ENCODE data around the gene ARFIP2.

ARFIP2 gene

GRCh38 chr11:6480299-6480914, 724 bp downstream of the ARFIP2 start:
- H3K36me3 ChIP-seq (ENCODE audit: insufficient read depth, low read length), result peaks cover 57% of the 10 kb centered on the region
- no peaks in the 10 kb centered on the region for H3K9me3 ChIP-seq (replicated peaks; ENCODE audit: low read length)
- peaks cover 22% of the 10 kb centered on the region for H3K4me1 ChIP-seq (ENCODE audit: control insufficient read depth, insufficient read depth, low read length)
- H3K4me3 ChIP-seq (ENCODE audit: low read length), result peak overlapping the region; percentile 88
- H3K27me3 ChIP-seq (ENCODE audit: control insufficient read depth, insufficient read depth, low read length), result no peaks in the 10 kb centered on the region
- peak overlapping the region; percentile 98 for H3K9ac ChIP-seq (ENCODE audit: low read depth, low read length)
- H3K4me2 ChIP-seq (ENCODE audit: low read length), result peak overlapping the region; percentile 98

GRCh38 chr11:6476571-6476970, 4.6 kb downstream of the ARFIP2 start:
- no peak overlapping the region for H3K9ac ChIP-seq (ENCODE audit: low read depth, low read length)

GRCh38 chr11:6475936-6476335, 5.2 kb downstream of the ARFIP2 start:
- Histone ChIP-seq H3K27me3 (ENCODE audit: control insufficient read depth, insufficient read depth, low read length) (no peaks in the 10 kb centered on the region), H3K4me1 (ENCODE audit: control insufficient read depth, insufficient read depth, low read length) (peaks cover 26% of the 10 kb centered on the region), H3K4me3 (ENCODE audit: low read length) (no peak overlapping the region), H3K4me2 (ENCODE audit: low read length) (no peak overlapping the region), H3K9me3 (replicated peaks; ENCODE audit: low read length) (no peaks in the 10 kb centered on the region), H3K36me3 (ENCODE audit: insufficient read depth, low read length) (peaks cover 31% of the 10 kb centered on the region), H3K9ac (ENCODE audit: low read depth, low read length) (no peak overlapping the region)

More at GRCh38 chr11:6476571-6476970, 4.6 kb downstream of the ARFIP2 start:
- Histone ChIP-seq H3K36me3 (ENCODE audit: insufficient read depth, low read length) (peaks cover 31% of the 10 kb centered on the region), H3K9me3 (replicated peaks; ENCODE audit: low read length) (no peaks in the 10 kb centered on the region), H3K27me3 (ENCODE audit: control insufficient read depth, insufficient read depth, low read length) (no peaks in the 10 kb centered on the region), H3K4me3 (ENCODE audit: low read length) (no peak overlapping the region), H3K4me2 (ENCODE audit: low read length) (no peak overlapping the region), H3K4me1 (ENCODE audit: control insufficient read depth, insufficient read depth, low read length) (peaks cover 26% of the 10 kb centered on the region)

- H3K4me3 ChIP-seq (ENCODE audit: low read length), result peak overlapping the region; percentile 84
Observed at GRCh38 chr11:6474806-6475500, 6.2 kb downstream of the ARFIP2 start.

GRCh38 chr11:6474413-6474792, 6.7 kb downstream of the ARFIP2 start:
- Histone ChIP-seq H3K27me3 (ENCODE audit: control insufficient read depth, insufficient read depth, low read length) (no peaks in the 10 kb centered on the region), H3K4me1 (ENCODE audit: control insufficient read depth, insufficient read depth, low read length) (peaks cover 20% of the 10 kb centered on the region), H3K9ac (ENCODE audit: low read depth, low read length) (peak overlapping the region; percentile 87), H3K4me2 (ENCODE audit: low read length) (peak overlapping the region; percentile 92), H3K9me3 (replicated peaks; ENCODE audit: low read length) (no peaks in the 10 kb centered on the region), H3K36me3 (ENCODE audit: insufficient read depth, low read length) (peaks cover 29% of the 10 kb centered on the region), H3K4me3 (ENCODE audit: low read length) (peak overlapping the region; percentile 84)

More at GRCh38 chr11:6474806-6475500, 6.2 kb downstream of the ARFIP2 start:
- peaks cover 31% of the 10 kb centered on the region for H3K36me3 ChIP-seq (ENCODE audit: insufficient read depth, low read length)
- peak overlapping the region; percentile 87 for H3K9ac ChIP-seq (ENCODE audit: low read depth, low read length)
- H3K9me3 ChIP-seq (replicated peaks; ENCODE audit: low read length), result no peaks in the 10 kb centered on the region
- H3K27me3 ChIP-seq (ENCODE audit: control insufficient read depth, insufficient read depth, low read length), result no peaks in the 10 kb centered on the region
- H3K4me1 ChIP-seq (ENCODE audit: control insufficient read depth, insufficient read depth, low read length), result peaks cover 21% of the 10 kb centered on the region
- peak overlapping the region; percentile 92 for H3K4me2 ChIP-seq (ENCODE audit: low read length)

GRCh38 chr11:6473451-6474412, 7.4 kb downstream of the ARFIP2 start, which contains the start of gene TRIM3:
TSS of gene TRIM3 (minus strand) at chr11:6473941. CDS start at chr11:6465695, 8,246 bp downstream.
- Histone ChIP-seq H3K4me3 (ENCODE audit: low read length) (peak within 1 kb of the TSS; percentile 91), H3K27me3 (ENCODE audit: control insufficient read depth, insufficient read depth, low read length) (no peaks in the 10 kb centered on the region), H3K36me3 (ENCODE audit: insufficient read depth, low read length) (peaks cover 22% of the 10 kb centered on the region), H3K9me3 (replicated peaks; ENCODE audit: low read length) (no peaks in the 10 kb centered on the region), H3K4me1 (ENCODE audit: control insufficient read depth, insufficient read depth, low read length) (peaks cover 25% of the 10 kb centered on the region), H3K9ac (ENCODE audit: low read depth, low read length) (peak within 1 kb of the TSS; percentile 88), H3K4me2 (ENCODE audit: low read length) (peak within 1 kb of the TSS; percentile 97)

GRCh38 chr11:6472934-6473333, 8.2 kb downstream of the ARFIP2 start:
- H3K4me3 ChIP-seq (ENCODE audit: low read length), result peak overlapping the region; percentile 91
- H3K4me1 ChIP-seq (ENCODE audit: control insufficient read depth, insufficient read depth, low read length), result peaks cover 25% of the 10 kb centered on the region
- no peaks in the 10 kb centered on the region for H3K27me3 ChIP-seq (ENCODE audit: control insufficient read depth, insufficient read depth, low read length)
- H3K9me3 ChIP-seq (replicated peaks; ENCODE audit: low read length), result no peaks in the 10 kb centered on the region
- peaks cover 14% of the 10 kb centered on the region for H3K36me3 ChIP-seq (ENCODE audit: insufficient read depth, low read length)
- peak overlapping the region; percentile 97 for H3K4me2 ChIP-seq (ENCODE audit: low read length)
- H3K9ac ChIP-seq (ENCODE audit: low read depth, low read length), result peak overlapping the region; percentile 88

GRCh38 chr11:6469599-6469998, 11.5 kb downstream of the ARFIP2 start:
- H3K27me3 ChIP-seq (ENCODE audit: control insufficient read depth, insufficient read depth, low read length), result no peaks in the 10 kb centered on the region
- peaks cover 19% of the 10 kb centered on the region for H3K4me1 ChIP-seq (ENCODE audit: control insufficient read depth, insufficient read depth, low read length)
- H3K4me3 ChIP-seq (ENCODE audit: low read length), result no peak overlapping the region
- no peaks in the 10 kb centered on the region for H3K9me3 ChIP-seq (replicated peaks; ENCODE audit: low read length)
- H3K36me3 ChIP-seq (ENCODE audit: insufficient read depth, low read length), result peaks cover 6% of the 10 kb centered on the region
- H3K9ac ChIP-seq (ENCODE audit: low read depth, low read length), result no peak overlapping the region
- H3K4me2 ChIP-seq (ENCODE audit: low read length), result no peak overlapping the region

GRCh38 chr11:6468712-6469495, 12.2 kb downstream of the ARFIP2 start:
- Histone ChIP-seq H3K9ac (ENCODE audit: low read depth, low read length) (no peak overlapping the region), H3K4me2 (ENCODE audit: low read length) (no peak overlapping the region), H3K27me3 (ENCODE audit: control insufficient read depth, insufficient read depth, low read length) (no peaks in the 10 kb centered on the region), H3K36me3 (ENCODE audit: insufficient read depth, low read length) (peaks cover 13% of the 10 kb centered on the region), H3K9me3 (replicated peaks; ENCODE audit: low read length) (no peaks in the 10 kb centered on the region), H3K4me3 (ENCODE audit: low read length) (no peak overlapping the region), H3K4me1 (ENCODE audit: control insufficient read depth, insufficient read depth, low read length) (peaks cover 14% of the 10 kb centered on the region)

GRCh38 chr11:6459099-6459450, 22.1 kb downstream of the ARFIP2 start:
- H3K4me2 ChIP-seq (ENCODE audit: low read length), result no peak overlapping the region
- H3K4me1 ChIP-seq (ENCODE audit: control insufficient read depth, insufficient read depth, low read length), result no peaks in the 10 kb centered on the region
- H3K36me3 ChIP-seq (ENCODE audit: insufficient read depth, low read length), result peaks cover 72% of the 10 kb centered on the region
- no peak overlapping the region for H3K9ac ChIP-seq (ENCODE audit: low read depth, low read length)
- no peak overlapping the region for H3K4me3 ChIP-seq (ENCODE audit: low read length)
- no peaks in the 10 kb centered on the region for H3K27me3 ChIP-seq (ENCODE audit: control insufficient read depth, insufficient read depth, low read length)
- H3K9me3 ChIP-seq (replicated peaks; ENCODE audit: low read length), result no peaks in the 10 kb centered on the region
